Upper lobe of left lung (tissue), 6 donors: ENCODE measurements around the gene HOXA10. TPM values are rescaled to one million over a fixed set of nuclear protein-coding genes. Genes with fewer than 3 reads are reported as not detected.

Source experiments
- ATAC-seq, 2 donors: fragments of 200-7000 bp; cut with Tn5 transposase; one replicate each; pipeline ENCODE4 v1.9.1; 2022; ENCODE audit warnings: mild to moderate bottlenecking in 2 of 2, moderate library complexity in 2 of 2; ENCODE audit not compliant: low FRiP score in 2 of 2
- DNase-seq, 2 donors: peaks; one replicate each; pipeline ENCODE4 v3.0.0-alpha.2; 2019 to 2020
- H3K27ac ChIP-seq, 4 donors: fragments of 200-600 bp; sonication (generic); one replicate each; pipeline ENCODE4 v1.5.1; 2016 to 2019
- H3K27me3 ChIP-seq, 4 donors: fragments of 200-600 bp; sonication (generic); one replicate each; pipeline ENCODE4 v1.5.1; 2017 to 2019
- H3K36me3 ChIP-seq, 4 donors: fragments of 200-600 bp; sonication (generic); one replicate each; pipeline ENCODE4 v1.5.1; 2016 to 2019
- H3K4me1 ChIP-seq, 4 donors: fragments of 200-600 bp; sonication (generic); one replicate each; pipeline ENCODE4 v1.5.1; 2018 to 2019
- H3K4me3 ChIP-seq, 4 donors: fragments of 200-600 bp; sonication (generic); one replicate each; pipeline ENCODE4 v1.5.1; 2017 to 2019; ENCODE audit warnings: mild to moderate bottlenecking in 2 of 4, moderate library complexity in 1 of 4
- H3K9me3 ChIP-seq, 4 donors: fragments of 200-600 bp; sonication (generic); one replicate each; pipeline ENCODE4 v1.5.1; 2018 to 2019
- EP300 ChIP-seq, 4 donors: sonication (generic); formaldehyde crosslinking; IDR thresholded peaks; one replicate each; pipeline ENCODE4 v1.5.1; 2017; ENCODE audit warnings: antibody characterized with exemption in 4 of 4, control low read depth in 2 of 4
- POLR2A ChIP-seq, 4 donors: fragments of 450-650 bp; IDR thresholded peaks; one replicate each; pipeline ENCODE4 v1.5.1; 2016 to 2017; ENCODE audit warnings: antibody characterized with exemption in 4 of 4, mild to moderate bottlenecking in 2 of 4
- POLR2AphosphoS5 ChIP-seq, 2 donors: sonication (generic); formaldehyde crosslinking; IDR thresholded peaks; one replicate each; pipeline ENCODE4 v1.5.1; 2017; ENCODE audit warnings: antibody characterized with exemption in 2 of 2
- WGBS, 2 donors: methylation state at CpG; one replicate each; pipeline ENCODE4 v1.1.5; 2017 to 2018; 5-methylcytosine and 5-hydroxymethylcytosine counted together
- total RNA-seq, 6 donors: library from RNA; depleted of rRNA in 4 of 6; stranded (reverse); fragments of >200 nt in 4 of 6; gene quantifications; one replicate each; pipeline versions ENCODE4 v1.1.0 to v1.2.1, GENCODE V29; 2016 to 2021
- TF ChIP-seq, protein P1 (sequence below), 6 experiments: fragments of 450-650 bp in 4 of 6; fragments of 200-600 bp in 2 of 6; sonication (generic) in 2 of 6; IDR thresholded peaks; one replicate each; pipeline ENCODE4 v1.5.1; 2016 to 2019; ENCODE audit warnings: antibody characterized with exemption in 6 of 6
- donor health status: DM: no; HTN: no; CAD: no; lungs with moderate emphysema.
- donor health status: DM: no; HTN: yes; CAD: no; lungs with severe emphysema.

HOXA10 gene
- total RNA-seq, 6 donors from 2014 or later: 0.15 to 0.24 TPM; not detected in 4

DNA sequence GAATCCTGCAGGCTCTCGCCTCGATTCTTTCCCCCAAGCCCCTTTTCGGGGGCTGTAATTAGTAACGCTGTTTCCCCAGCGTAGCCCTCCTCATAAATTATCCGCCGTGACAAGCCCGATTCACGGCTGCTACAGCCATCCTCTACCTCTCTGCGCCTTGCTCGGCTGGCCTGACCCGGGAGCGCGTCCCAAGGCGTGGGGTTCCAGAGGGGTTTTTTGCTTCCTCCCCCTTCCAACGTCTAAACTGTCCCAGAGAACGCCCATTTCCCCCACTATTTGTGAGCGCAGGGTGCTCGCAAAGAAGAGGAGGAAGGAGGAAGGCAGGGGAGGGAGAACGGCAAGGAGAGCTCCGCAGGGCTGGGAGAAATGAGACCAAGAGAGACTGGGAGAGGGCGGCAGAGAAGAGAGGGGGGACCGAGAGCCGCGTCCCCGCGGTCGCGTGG lies 31.5 kb downstream of the HOXA10 start:
- Histone ChIP-seq H3K27me3 (peaks cover 0 to 15% (median 7%) of the 10 kb centered on the region in 4 donors), H3K27ac (peak overlapping the region; percentile 94 to 98 (median 96)), H3K4me3 (peak overlapping the region; percentile 47 to 74 (median 56)), H3K9me3 (no peaks in the 10 kb centered on the region), H3K4me1 (peaks cover 4 to 25% (median 4%) of the 10 kb centered on the region in 4 donors), H3K36me3 (no peaks in the 10 kb centered on the region)
- WGBS, 2 donors: 25 to 33% methylated on average over 29 of the region's 29 CpGs
- ATAC-seq (no peak), DNase-seq (peak in 1 of 2 donors; percentile 50)
- TF ChIP-seq POLR2A (IDR thresholded peaks at IDR 0.05) (no peak), POLR2AphosphoS5 (IDR thresholded peaks at IDR 0.05) (no peak), EP300 (IDR thresholded peaks at IDR 0.05) (no peak)
- TF ChIP-seq, protein P1, sequence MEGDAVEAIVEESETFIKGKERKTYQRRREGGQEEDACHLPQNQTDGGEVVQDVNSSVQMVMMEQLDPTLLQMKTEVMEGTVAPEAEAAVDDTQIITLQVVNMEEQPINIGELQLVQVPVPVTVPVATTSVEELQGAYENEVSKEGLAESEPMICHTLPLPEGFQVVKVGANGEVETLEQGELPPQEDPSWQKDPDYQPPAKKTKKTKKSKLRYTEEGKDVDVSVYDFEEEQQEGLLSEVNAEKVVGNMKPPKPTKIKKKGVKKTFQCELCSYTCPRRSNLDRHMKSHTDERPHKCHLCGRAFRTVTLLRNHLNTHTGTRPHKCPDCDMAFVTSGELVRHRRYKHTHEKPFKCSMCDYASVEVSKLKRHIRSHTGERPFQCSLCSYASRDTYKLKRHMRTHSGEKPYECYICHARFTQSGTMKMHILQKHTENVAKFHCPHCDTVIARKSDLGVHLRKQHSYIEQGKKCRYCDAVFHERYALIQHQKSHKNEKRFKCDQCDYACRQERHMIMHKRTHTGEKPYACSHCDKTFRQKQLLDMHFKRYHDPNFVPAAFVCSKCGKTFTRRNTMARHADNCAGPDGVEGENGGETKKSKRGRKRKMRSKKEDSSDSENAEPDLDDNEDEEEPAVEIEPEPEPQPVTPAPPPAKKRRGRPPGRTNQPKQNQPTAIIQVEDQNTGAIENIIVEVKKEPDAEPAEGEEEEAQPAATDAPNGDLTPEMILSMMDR (IDR thresholded peaks at IDR 0.05): no peak

DNA sequence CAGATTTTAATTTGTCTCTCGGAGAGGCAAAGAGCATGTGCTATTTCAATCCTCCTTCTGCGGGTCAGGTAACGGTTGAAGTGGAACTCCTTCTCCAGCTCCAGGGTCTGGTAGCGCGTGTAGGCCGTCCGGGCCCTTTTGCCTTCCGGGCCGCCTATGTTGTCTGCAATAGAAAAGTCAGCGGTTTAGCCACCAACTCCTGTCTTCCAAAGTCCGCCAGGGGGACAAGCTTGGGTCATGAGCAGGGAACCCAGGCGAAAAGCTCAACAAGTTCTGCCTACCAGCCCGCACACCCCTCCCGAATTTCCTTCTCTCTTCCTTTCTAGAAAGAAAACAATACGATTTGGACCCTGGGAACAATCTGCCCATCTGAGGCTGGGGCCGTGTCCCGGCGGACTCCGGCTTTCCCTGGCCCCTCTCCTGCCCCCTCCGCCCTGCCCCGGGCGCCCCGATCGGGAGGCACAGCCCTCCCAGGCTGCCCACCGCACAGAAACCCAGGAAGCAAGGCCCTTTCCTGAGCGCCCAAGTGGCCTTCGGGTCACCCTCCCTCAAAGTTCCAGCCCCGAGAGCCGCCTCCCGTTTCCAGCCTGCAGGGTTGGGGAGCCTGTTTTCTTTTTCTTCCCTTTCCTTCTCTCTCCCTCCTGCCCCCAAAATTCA lies 32.1 kb downstream of the HOXA10 start:
- Histone ChIP-seq H3K9me3 (no peaks in the 10 kb centered on the region), H3K36me3 (no peaks in the 10 kb centered on the region), H3K4me1 (peaks cover 0 to 19% (median 2%) of the 10 kb centered on the region in 4 donors), H3K4me3 (peak overlapping the region; percentile 47 to 74 (median 56)), H3K27ac (peak overlapping the region; percentile 94 to 98 (median 96)), H3K27me3 (peaks cover 0 to 12% (median 5%) of the 10 kb centered on the region in 4 donors)
- no peak for TF ChIP-seq EP300 (IDR thresholded peaks at IDR 0.05)
- no peak for TF ChIP-seq POLR2A (IDR thresholded peaks at IDR 0.05)
- TF ChIP-seq, protein P1 (IDR thresholded peaks at IDR 0.05): peak in 1 of 6 experiments; percentile 27
- TF ChIP-seq POLR2AphosphoS5 (IDR thresholded peaks at IDR 0.05): no peak
- peak in 1 of 2 donors; percentile 8 for ATAC-seq
- WGBS, 2 donors: 14 to 39% methylated on average over 23 to 30 of the region's 30 CpGs
- DNase-seq: peak in 1 of 2 donors; percentile 70

DNA sequence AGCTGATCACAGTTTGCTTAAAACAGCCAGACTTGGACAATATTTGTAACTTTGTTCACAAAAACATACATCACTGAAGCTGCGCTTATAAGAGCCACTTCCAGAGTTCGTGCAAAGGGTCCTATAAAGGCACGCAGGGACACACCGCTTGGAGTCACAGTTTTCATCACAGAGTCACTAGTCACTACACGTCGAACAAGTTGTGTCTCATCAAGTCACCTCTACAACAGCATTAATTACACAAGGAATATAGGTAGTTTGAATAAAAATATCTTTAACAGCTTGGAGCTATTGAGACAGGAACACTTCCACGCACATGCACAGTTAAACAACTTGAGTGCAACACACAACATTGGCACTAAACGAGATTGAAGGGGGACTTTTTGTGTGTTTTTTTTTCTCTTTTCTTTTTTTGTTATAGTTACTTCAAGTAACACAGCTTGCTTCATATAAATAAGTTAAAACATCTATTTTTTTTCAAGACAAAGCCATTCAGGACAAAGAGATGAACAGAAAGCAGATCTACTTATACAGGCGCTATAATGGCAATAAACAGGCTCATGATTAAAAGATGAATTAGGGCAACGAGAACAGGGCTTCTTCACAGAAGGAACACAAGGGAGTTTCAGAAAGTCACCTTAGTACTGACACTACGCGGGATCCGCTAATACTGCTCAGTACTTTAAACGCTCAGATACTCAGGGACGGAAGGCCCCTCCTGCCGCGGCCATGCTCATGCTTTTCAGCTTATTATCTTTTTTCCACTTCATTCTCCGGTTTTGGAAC lies 32.8 kb downstream of the HOXA10 start:
- no peaks in the 10 kb centered on the region for H3K36me3 ChIP-seq
- DNase-seq (no peak), ATAC-seq (no peak)
- TF ChIP-seq POLR2AphosphoS5 (IDR thresholded peaks at IDR 0.05) (peak in 1 of 2 donors; percentile 4), EP300 (IDR thresholded peaks at IDR 0.05) (no peak), POLR2A (IDR thresholded peaks at IDR 0.05) (no peak)
- TF ChIP-seq, protein P1 (IDR thresholded peaks at IDR 0.05): no peak
- H3K4me1 ChIP-seq: peaks cover 4 to 24% (median 8%) of the 10 kb centered on the region in 4 donors
- no peaks in the 10 kb centered on the region for H3K9me3 ChIP-seq
- WGBS, 2 donors: 38 to 42% methylated on average over 18 of the region's 18 CpGs
- H3K27me3 ChIP-seq: peaks cover 0 to 12% (median 5%) of the 10 kb centered on the region in 4 donors
- peak overlapping the region; percentile 94 to 98 (median 96) for H3K27ac ChIP-seq
- peak overlapping the region; percentile 47 to 74 (median 56) for H3K4me3 ChIP-seq

DNA sequence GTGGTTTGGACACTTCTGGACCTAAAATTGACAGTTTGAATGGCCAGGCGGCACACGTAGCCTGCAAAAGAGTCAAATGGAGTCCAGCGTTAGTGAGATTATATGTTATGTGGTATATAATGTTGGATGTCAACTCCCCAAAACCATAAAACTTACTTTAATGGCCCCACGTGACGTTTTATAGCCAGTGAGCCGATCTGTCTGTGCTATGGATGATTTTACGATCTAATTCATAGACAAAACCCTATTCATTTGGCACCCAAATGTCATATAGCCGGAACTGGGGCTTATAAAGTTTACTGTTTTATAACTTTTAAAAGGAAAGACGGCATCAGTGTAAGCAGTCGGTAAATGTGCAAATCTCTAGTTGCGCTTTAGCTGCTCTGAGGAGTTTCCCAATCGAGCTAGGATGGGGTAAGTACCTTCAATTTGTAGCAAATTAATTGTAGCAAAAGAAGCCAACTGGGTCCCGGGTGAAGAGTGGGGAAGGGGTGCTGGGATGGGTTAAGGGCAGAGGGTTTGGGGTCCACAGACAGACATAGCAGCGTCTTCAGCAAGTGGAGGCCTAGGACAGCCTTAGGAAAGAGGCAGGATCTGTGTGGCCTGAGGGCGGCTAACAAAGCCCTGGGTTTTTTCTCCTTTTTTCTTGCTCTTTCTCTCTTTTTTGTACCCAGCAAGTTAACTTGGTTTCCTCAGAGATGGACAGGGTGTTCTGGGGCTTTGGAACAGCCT lies 33.8 kb downstream of the HOXA10 start:
- Histone ChIP-seq H3K27me3 (peaks cover 0 to 12% (median 5%) of the 10 kb centered on the region in 4 donors), H3K4me3 (peak overlapping the region in 3 of 4 donors; percentile 49 to 74 (median 62)), H3K9me3 (no peaks in the 10 kb centered on the region), H3K36me3 (no peaks in the 10 kb centered on the region), H3K27ac (peak overlapping the region; percentile 94 to 98 (median 96)), H3K4me1 (peaks cover 11 to 35% (median 15%) of the 10 kb centered on the region in 4 donors)
- DNase-seq: no peak
- no peak for ATAC-seq
- TF ChIP-seq, protein P1 (IDR thresholded peaks at IDR 0.05): no peak
- TF ChIP-seq POLR2AphosphoS5 (IDR thresholded peaks at IDR 0.05) (no peak), EP300 (IDR thresholded peaks at IDR 0.05) (no peak), POLR2A (IDR thresholded peaks at IDR 0.05) (no peak)
- WGBS, 2 donors: 49% methylated on average over 15 of the region's 15 CpGs
